ENCODE data around the gene KIAA0930.
"Not testable (repeated sequence)": the region's sequence is repeated elsewhere in the genome, so short reads cannot be mapped to it uniquely, and the experiment has no call there.

Gene KIAA0930

DNA sequence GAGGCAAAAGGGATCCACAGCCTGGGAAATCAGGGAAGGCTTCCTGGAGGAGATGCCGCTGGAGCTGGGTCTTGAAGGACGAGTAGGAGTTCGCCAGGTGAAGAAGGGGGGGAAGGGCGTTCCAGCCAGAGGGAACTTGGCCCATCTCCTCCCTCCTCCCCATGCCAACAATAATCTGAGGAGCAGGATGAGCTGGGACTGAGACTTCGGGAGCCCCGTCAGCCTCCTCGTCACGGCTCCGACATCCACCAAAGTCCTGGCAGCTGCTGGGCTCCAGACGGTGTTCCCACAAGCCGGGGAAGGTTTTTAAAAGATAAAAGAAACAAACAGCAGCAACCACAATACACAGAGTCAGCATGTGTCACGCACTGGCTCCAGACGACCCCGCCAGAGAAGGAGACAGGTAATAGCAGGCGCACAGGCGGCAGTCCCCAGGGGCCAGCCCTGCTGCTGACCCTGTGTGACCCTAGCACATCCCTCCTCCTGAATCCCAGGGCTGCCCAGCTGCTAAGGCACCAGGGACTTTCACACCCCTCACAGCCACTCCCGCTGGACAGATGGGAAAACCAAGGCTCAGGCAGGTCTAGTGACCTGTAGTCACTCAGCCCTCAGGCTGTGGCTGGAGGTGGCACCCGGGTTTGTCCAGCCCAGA lies 39.7 kb downstream of the KIAA0930 start:
- DNase-seq, result no peak

- DNase-seq, result no peak
Measured at GRCh38 chr22:45200230-45200629, 40.5 kb downstream of the KIAA0930 start.

- no peak for DNase-seq
Measured at GRCh38 chr22:45199723-45200122, 41.0 kb downstream of the KIAA0930 start.

- no peak for DNase-seq
Measured at GRCh38 chr22:45198463-45198795, 42.3 kb downstream of the KIAA0930 start.

- no peak for DNase-seq
Measured at GRCh38 chr22:45197606-45198462, 42.9 kb downstream of the KIAA0930 start.

DNA sequence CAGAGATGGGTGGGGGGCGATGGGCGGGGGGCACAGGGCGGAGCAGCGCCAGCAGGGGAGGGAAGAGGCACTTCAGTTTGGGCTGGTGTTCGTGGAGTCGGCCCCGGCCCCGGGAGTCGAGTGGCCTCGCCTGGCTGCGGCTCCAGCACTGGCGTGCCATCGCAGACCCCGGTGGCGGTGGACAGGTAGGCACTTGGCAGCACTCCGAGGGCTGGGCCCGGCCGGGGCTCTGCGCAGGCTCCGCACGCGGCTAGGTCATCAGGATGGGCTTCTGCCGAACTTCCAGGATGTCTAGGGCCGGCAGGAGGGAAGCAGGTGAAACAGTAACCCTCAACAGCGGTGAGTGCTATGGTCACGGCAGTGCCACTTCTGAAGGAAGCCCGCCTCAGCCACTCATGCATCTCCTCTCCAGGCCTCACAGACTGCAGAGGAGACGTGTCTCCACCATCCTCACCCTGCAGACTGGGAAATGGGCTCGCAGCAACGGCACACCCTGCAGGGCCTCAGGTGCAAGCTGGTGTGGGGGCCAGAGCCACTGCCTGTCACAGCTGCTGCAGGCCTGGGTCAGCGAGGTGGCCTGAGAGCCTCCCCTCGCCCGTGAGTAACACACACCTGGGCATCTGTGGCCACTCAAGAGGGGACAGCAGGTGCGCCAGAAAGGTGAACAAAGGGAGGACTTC lies 43.6 kb downstream of the KIAA0930 start:
- DNase-seq, result no peak

DNA sequence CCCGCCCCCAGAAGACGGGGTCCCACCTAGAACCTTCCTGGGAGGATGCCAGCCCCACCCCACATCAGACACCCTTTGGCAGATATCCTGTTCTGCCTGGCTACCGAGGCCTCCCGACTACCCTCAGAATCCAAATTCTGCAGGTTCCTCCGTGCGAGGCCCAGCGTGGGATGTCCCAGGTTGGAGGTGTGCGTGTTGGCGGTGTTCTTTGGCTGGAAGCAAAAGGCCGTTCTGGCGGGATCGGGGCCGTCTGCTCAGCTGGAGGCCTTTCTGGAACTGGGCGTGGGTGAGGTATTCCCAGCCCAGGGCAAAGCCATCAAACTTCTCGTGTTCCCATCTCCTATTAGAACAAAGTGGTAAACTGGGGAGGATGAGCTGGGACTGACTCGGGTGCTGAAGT lies 44.4 kb downstream of the KIAA0930 start:
- no peak for DNase-seq

GRCh38 chr22:45195616-45196015 lies 45.1 kb downstream of the KIAA0930 start:
- DNase-seq, result no peak

GRCh38 chr22:45194686-45195085 lies 46.0 kb downstream of the KIAA0930 start:
- no peak for DNase-seq

DNA sequence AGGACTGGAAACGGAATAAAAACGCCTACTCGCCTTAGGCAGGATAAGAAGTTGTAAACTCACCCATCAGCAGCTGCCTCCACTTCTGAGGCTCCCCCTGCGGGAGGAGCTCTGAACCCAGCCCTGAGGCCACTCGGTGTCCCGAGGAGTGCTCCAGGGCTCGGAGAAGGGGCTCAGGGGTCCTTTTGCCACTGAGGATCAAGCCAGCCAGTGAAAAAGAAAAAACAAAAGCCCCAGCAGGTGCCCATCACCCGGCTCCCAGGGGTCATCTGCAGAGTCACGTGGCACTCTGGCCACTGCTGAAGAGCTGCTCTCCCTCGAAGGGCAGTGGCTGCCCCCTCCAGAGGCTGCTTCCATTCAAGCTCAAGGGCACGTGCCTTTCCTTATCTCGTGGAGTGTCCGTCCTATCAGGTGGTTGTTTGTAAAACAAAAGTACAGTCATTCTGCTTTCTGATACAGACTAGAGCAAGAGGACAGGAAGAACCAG lies 48.0 kb downstream of the KIAA0930 start:
- no peak for DNase-seq

GRCh38 chr22:45191746-45192145 lies 48.9 kb downstream of the KIAA0930 start:
- DNase-seq, result not testable (repeated sequence)

DNA sequence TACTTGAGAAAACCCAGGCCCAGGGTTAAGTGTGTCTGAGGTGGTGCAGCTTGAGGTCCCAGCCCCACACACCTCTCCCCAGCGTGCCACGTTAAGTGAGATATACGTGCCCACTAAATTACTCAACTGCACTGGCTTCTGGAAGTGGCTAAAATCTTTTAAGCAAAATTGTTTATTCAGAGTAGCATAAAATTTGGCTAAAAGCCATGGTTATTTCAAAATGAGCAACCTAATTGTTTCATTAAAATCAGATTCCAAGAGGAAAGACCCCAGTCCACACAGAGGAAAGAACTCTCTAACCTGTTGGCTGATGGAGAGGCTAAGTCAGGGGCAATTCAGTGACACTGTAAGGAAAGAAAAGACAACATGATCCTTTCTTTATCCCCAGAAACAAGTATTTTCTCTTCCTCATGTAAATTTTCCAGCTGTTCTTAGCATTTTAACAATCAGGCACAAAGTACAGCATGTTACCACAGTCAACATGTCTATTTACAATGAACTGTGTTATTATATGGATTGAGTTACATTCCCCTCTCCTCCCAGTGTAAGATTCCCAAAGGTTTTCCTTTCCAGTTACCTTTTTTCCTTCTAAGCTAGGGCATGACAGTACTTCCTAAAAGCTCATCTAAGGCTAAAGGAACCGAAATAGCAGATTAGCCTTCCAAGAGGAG lies 50.4 kb downstream of the KIAA0930 start:
- no peak for DNase-seq

DNA sequence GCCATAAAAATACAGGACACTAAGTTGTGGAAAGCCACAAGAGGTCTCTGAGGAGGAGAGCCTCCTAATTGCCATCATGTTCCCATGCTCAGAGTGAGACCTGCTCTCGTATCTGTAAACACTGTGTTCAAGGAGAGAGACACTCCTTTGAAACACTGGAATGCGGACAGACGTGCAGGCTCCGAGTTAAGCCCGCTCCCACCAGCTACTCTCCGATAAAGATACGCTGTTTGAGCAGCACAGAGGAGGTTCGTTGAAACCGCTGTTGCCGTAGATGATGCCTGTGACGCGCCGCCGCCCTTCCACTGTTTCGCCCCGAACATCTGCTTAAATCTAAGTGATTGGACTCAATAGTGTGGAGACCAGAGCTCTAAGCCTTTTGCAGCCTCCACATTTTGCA lies 51.9 kb downstream of the KIAA0930 start:
- no peak for DNase-seq

- DNase-seq, result no peak
Measured at GRCh38 chr22:45187891-45188290, 52.8 kb downstream of the KIAA0930 start.

GRCh38 chr22:45185718-45186514 lies 54.8 kb downstream of the KIAA0930 start:
- DNase-seq, result no peak

DNA sequence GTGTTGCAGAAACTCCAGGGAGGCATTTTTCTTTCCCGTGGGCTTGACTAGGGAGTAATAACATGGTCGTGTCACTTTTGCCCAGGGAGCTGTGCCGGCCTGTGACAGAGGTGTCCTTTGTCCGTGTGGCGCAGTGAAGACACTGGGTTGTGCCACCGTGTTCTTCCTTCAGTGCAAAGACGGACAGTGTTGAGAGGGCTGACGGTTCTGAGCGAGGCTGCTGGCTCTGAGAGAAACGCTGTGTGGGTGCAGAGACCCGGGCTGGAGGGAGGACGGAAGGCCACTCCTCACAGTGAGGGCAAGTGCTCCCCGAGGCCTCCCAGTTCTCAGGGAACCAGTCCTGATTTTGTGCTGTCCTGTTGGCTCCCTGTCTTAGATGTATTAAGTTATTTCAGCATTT lies 56.7 kb downstream of the KIAA0930 start:
- no peak for DNase-seq

GRCh38 chr22:45181766-45182165 lies 58.9 kb downstream of the KIAA0930 start:
- DNase-seq, result no peak

- no peak for DNase-seq
Measured at GRCh38 chr22:45181240-45181639, 59.5 kb downstream of the KIAA0930 start.

DNA sequence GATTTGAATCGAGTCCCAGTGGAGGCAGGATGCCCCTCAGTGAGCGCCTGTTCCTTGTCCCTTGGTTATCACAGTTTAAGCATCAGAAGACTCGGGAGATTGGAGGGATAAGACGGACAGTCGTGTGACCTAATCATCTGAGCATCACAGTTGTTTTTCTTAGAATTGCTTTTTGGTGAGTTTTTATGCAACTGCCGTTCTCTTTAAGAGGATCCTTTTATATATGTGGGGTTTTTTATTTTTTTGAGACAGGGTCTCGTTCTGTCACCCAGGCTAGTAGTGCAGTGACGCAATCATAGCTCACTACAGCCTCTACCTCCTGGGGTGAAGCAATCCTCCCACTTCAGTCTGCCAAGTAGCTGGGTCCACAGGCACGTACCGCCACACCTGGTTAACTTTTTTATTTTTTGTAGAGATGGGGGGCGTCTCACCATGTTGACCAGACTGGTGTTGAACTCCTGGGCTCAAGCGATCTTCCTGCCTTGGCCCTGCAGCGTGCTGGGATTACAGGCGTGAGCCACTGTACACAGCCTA lies 60.5 kb downstream of the KIAA0930 start:
- no peak for DNase-seq

DNA sequence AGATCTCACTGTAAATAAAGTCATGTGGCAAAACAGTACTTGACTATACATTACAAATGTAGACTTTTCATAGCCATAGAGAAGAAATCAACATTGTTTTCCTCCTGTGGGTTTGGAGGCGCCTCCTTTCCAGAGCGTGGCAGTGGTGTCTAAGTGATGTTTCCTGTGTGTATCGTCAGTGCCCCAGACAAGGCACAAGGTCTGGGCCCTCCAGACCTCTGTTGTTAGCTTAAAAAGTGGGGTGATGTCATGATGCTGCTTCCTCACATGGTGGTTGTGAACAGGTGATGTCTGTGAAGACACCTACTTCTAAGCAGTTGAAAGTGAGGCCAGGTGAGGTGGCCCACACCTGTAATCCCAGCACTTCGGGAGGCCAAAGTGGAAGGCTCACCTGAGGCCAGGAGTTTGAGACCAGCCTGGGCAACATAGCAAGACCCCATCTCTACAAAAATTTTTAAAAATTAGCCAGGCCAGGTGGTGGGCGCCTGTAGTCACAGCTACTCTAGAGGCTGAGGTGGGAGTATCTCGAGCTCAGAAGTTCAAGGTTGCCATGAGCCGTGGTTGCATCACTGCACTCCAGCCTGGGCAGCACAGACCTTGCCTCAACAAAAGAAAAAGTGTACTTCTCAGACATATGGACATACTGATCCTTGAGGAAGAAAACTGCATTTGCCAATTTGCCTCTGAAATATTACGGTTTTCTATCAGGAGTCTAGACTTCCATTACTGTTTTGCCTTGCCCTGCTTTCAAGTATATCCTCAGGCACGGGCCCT lies 61.2 kb downstream of the KIAA0930 start:
- DNase-seq, result peak; percentile 43

- DNase-seq, result no peak
Measured at GRCh38 chr22:45172881-45173585, 67.7 kb downstream of the KIAA0930 start.

Data from activated T-cell treated with anti-CD3 and anti-CD28 coated beads, Interleukin-2, amount 50 U/mL, for 1 hour (primary cell).